Fibroblast of skin of right quadriceps (primary cell): ENCODE results near the gene DNAJC25.
A peak's percentile ranks its signal among the peaks of the same experiment; 100 is the strongest.
"Not testable (repeated sequence)": the region's sequence is repeated elsewhere in the genome, so short reads cannot be mapped to it uniquely, and the experiment has no call there.

Experiments used
- DNase-seq: peaks from one replicate; pipeline ENCODE4 v3.0.0-alpha.2; 2013

The DNAJC25 gene

GRCh38 chr9:111628411-111628810, 2.7 kb upstream of the DNAJC25 start:
- DNase-seq = no peak

DNA sequence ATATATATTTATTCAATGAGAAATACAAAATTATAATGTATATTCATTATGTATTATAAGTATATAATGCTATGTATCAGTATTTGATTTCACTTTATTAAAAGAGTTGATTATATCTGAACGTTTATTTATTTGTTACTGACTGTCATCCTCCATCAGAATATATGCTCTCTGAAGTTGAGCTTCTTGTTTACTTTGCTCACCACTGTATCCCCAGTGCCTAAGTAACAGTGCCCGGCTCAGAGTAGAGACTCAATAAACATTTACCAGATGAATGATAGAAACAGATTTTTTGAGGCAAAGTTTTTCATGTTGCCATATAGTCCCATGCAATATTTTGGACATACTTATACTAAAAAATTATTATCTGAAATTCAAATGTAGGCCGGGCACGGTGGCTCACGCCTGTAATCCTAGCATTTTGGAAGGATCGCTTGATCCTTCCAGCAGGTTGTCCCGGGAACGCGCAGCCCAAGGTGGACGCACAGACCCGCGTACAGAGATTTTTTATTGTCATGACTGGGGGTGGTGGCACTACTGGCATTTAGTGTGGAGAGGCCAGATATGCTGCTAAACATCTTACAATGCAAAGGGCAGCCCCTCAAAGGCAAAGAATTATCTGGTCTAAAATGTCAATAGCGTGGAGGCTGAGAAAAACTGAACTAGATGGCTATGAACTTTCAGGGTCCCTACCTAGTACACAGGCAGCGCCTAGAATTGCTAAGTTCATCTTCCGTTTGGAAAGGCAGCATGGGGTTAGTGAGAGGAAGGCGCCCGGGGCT, 761 bp upstream of the DNAJC25 start:
- no peak for DNase-seq

DNA sequence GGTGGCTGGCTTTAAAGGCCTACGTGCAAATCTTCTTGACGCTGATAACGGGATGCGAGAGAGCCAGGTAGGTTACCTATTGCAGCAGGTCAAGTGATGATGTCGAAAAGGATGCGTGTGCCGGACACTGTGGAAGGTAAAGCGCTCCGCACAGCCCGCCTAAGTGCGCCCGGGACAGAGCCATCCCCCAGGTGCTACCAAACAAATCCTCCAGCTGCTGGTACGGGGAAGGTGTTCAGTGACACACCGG, 245 bp upstream of the DNAJC25 start:
- no peak for DNase-seq

- no peak for DNase-seq
Observed at GRCh38 chr9:111632060-111632459, 926 bp downstream of the DNAJC25 start.

DNA sequence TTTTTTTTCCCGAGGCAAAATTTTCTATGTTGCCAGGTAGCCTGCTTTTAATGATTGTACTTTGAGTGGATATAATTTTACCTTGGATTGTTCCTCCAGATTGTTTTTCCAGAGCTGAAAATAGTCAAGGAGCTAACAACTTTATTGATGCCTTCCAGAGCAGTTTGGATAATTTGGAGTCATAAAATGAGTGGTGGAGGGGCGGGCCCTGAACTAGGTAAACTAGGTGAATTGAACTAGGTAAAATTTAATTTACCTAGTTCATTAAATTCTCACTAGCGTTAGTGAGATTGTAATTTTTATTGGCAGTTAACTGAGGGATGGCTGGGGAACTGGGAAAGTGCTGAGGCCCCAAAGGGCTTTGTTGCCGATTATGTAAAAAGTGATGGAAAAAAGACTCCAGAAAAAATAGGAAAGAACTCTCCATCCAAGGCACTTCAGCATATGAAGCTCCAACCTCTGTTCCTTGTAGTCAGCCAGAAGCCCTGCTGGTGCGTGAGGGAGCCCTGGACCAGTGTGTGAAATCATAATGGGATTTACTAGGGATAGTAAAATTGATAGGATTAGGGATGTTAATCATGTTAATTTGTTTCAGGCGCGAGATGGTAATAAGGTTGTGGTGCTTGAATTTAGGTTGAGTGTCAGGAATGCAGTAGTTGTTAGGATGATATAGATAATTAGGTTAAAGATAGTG, 1.7 kb downstream of the DNAJC25 start:
- no peak for DNase-seq

GRCh38 chr9:111633389-111633736, 2.2 kb downstream of the DNAJC25 start:
- DNase-seq = no peak

GRCh38 chr9:111634860-111635259, 3.7 kb downstream of the DNAJC25 start:
- no peak for DNase-seq

DNA sequence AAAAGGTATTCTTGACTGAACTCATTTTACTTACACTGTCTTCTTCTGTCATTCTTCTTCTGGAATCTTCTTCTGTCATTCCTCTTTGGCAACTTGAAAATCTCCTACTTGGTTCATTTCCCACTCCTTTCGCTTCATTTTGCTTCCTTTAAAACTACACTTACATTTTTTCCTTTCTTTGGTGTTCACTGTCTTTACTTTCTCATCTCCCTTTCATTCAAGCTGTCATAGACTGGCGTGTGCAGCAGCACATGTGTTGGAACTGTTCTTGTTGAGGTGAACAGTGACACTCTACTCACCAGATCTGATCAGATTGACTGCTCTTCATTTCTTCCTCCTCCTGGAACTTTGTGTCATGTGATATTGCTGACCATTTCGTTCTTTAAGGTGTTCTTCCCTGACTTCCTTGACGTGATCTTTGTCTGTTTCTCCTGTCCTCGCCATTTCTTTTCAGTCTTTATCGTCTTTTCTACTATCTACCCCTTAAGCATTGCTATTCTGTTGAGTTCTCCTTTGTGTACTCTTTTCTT, 6.4 kb downstream of the DNAJC25 start:
- DNase-seq = no peak

DNA sequence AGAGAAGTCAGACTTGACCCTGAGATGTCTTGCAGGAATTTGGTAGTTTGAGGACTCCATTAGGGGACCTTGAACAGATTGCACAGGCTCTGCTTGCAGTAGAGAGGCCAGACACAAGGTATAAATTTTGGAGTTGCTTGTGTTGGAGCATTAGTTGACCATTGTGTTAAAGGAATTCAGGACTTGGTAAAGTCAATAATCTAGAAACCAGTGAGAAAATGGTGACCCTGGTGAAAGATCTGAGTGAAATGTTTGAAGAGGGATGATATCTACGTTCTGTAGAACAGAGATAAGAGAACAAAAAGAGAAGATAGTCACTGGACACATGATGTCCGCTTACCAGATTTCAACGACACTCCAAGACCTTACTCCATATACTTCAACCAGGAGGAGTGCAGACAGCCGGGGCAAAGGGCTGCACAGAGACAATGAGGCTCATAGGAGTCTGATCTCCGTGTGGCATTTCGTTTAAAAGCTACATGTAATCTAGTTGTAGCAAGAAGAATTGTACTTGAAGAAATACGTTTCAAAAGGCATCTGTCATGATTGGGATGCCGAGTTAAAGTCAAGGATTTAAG, 13.2 kb downstream of the DNAJC25 start:
- no peak for DNase-seq

DNA sequence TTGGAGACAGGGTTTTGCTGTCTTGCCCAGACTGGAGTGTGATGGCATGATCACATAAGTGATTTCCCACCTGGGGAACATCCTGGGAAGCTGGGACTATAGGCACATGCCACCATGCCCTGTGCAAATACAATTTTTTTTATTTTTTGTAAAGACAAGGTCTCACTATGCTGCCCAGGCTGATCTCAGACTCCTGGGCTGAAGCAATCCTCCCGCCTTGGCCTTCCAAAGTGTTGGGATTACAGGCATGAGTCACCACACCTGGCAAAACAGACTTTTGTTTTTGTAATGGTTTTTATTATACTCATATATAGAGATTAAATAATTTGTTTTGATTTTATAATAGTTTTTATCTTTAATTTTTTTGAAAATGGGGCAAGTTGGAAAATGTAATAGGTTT, 14.7 kb downstream of the DNAJC25 start:
- no peak for DNase-seq

- DNase-seq = no peak
Observed at GRCh38 chr9:111646417-111646816, 15.3 kb downstream of the DNAJC25 start.

GRCh38 chr9:111648066-111648465, 16.9 kb downstream of the DNAJC25 start:
- peak; percentile 5 for DNase-seq

- no peak for DNase-seq
Observed at GRCh38 chr9:111649016-111649415, 17.9 kb downstream of the DNAJC25 start.

DNA sequence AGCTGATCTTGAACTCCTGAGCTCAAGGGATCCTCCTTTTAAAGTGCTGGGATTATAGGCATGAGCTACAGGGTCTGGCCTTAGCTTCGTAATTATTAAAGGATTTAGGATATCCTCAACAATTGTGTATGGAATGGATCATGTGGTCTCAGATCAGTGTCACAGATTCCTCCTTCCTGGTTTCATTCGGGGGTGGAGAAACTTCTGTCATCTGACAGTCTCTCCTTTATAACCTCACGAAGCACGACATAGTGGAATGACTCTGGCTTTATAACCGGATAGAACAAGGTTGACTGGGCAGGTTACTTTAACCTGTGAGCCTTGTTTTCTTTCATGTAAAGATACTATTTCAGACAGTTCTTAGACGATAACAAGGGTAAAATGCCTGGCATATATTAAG, 25.9 kb downstream of the DNAJC25 start:
- DNase-seq = no peak

DNA sequence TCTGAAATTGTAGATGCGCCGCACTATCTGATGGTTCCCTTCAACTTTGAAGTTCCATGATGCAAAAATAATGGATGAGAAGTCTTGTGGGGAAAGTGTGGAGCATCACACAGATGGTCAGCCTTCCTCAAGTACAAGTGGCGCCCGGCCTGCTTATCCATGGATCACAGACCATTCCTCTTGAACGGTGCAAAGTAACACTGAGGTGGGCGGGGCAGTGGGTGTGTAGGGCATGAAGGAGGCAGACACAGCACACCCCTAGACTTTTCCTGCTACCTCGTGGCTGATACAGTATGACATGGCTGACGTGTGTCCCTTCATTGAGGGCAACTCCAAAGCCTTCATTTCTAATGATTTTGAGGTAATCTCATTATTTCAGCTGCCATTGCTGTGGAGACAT, 27.8 kb downstream of the DNAJC25 start:
- DNase-seq = no peak

DNA sequence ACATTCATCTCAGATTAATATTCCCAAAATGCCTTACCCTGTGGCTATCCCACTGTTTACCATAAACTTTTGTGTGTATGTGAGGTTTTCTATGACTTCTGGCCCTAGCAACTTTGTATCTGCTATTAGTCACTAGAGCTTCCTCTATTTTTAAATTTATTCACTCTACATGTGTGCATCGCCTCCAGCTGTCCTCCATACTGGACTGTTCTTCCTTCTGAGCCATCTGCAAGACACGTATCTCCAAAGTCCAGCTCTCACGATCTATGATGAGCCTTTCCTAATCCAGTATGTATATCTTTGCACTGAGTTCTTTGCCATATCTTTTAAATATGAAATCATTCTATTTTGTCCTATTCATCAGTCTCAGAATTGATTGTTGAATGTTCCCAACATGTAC, 28.6 kb downstream of the DNAJC25 start:
- DNase-seq = no peak

GRCh38 chr9:111661150-111661801, 30.1 kb downstream of the DNAJC25 start, which contains the start of gene GNG10:
Gene GNG10 (plus strand): TSS chr9:111661605. CDS start chr9:111661635, 30 bp downstream.
- DNase-seq = peak; percentile 60

- peak; percentile 11 for DNase-seq
Observed at GRCh38 chr9:111661802-111662521, 30.8 kb downstream of the DNAJC25 start.

- DNase-seq = no peak
Observed at GRCh38 chr9:111662576-111663300, 31.6 kb downstream of the DNAJC25 start.

DNA sequence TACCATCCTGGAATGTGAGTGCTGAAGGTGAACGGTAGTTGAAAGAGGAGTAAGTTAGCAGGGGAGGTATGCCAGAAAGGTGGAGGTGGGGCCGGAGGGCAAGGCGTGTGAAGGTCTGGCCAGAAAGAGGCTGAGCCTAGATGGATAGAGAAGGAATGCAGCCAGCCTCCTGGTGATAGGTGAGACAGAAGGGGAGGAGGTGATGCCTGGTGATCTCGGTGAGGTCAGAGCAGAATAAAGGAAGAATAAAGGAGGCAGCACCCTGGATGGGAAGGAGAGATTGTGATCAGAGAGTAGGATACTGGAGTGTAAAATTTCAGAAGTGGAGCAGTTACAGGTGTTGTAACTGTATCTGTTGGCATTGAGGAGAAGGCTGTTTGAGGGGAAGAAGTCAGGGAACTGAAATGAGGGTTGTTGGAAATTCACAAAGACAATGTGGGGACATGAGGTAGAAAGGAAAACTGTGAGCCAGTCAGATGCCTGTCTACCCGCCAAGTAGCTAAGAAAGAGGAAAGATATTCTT, 32.2 kb downstream of the DNAJC25 start:
- DNase-seq = no peak

DNA sequence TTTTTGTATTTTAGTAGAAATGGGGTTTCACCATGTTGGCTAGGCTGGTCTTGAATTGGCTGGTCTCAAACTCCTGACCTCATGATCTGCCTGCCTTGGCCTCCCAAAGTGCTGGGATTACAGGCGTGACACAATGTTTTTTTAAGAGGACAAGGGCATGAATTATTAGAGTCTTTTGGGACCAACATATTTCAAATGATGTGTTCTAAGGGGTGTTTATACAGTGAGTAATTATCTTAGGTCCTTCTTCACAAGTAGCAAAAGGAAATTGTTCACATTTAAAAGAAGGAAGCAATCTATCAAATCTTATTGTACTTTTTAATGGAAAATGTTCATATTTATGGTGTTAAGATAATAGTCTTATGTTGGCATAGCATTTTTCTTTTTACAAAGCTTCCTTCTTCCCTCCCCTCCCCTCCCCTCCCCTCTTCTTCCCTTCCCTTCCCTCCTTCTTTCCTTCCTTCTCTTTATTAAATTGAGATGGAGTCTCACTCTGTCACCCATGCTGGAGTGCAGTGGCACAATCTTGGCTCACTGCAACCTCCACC, 37.0 kb downstream of the DNAJC25 start:
- no peak for DNase-seq

GRCh38 chr9:111668601-111669000, 37.5 kb downstream of the DNAJC25 start:
- DNase-seq = not testable (repeated sequence)
